NB4 (cell line): ENCODE data around the gene RAPGEF4.

ENCODE experiments used
- CTCF ChIP-seq: IDR thresholded peaks from one replicate; pipeline ENCODE4 v1.5.1; 2012; ENCODE audit warnings: low read depth, low read length
- POLR2A ChIP-seq: IDR thresholded peaks from 2 replicates; pipeline ENCODE4 v1.6.1; 2011; ENCODE audit warnings: mild to moderate bottlenecking; ENCODE audit not compliant: insufficient read length; ENCODE audit errors: extremely low read depth

DNA sequence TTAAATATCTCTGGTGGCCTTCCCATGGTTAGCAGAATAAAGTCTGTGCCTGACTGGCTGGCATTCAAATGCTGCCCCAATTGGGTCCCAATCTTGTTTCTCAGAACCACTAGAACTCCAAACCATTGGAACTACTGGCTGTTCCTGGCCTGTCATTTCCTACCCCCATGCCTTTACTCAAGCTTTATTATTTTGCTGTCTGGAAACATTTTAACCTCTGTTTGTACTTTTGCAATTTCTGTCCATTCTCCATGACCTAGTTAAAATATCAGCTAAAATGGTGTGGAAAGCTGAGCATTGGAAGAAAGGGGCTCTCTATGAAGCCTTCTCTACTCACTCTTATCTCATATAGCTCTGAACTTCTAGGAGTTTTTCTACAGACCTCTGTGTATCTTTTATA is 38.7 kb downstream of the RAPGEF4 start:
- TF ChIP-seq CTCF: no peak
- TF ChIP-seq POLR2A: no peak
